WTC11 (cell line): ENCODE data around the gene ADCYAP1. TPM values are rescaled to one million over a fixed set of nuclear protein-coding genes. Genes with fewer than 3 reads are reported as not detected.

Experiments used
- ATAC-seq: fragments of 200-7000 bp; cut with Tn5 transposase; 2 replicates; pipeline ENCODE4 v1.10.0; 2021; ENCODE audit warnings: mild to moderate bottlenecking, moderate library complexity
- CTCF ChIA-PET: fragments of 300-600 bp; sonication (Branson Sonifier 250); formaldehyde crosslinking; loops from one replicate; lab custom pipeline; 2021; ENCODE audit warnings: antibody characterized with exemption; lab: Charles Lee
- POLR2A ChIA-PET: fragments of 350-600 bp; sonication (Branson Sonifier 250); formaldehyde crosslinking; loops from one replicate; lab custom pipeline; 2021; ENCODE audit warnings: antibody characterized with exemption; lab: Charles Lee
- DNase-seq: peaks from one replicate; pipeline ENCODE4 v3.0.0; 2021; ENCODE audit warnings: low spot score
- H3K27ac Mint-ChIP-seq: 2 replicates; pipeline ENCODE4 v1.8.0; 2021; ENCODE audit warnings: mixed read lengths
- H3K27me3 Mint-ChIP-seq: 2 replicates; pipeline ENCODE4 v1.8.0; 2021; ENCODE audit warnings: low read depth, mild to moderate bottlenecking, moderate library complexity, mixed read lengths
- H3K36me3 Mint-ChIP-seq: 2 replicates; pipeline ENCODE4 v1.8.0; 2021; ENCODE audit warnings: mixed read lengths
- H3K4me1 Mint-ChIP-seq: 2 replicates; pipeline ENCODE4 v1.8.0; 2022; ENCODE audit warnings: mixed read lengths
- H3K4me3 Mint-ChIP-seq: 2 replicates; pipeline ENCODE4 v1.8.0; 2021; ENCODE audit warnings: mild to moderate bottlenecking, moderate library complexity, mixed read lengths
- H3K9me3 Mint-ChIP-seq: 2 replicates; pipeline ENCODE4 v1.8.0; 2021; ENCODE audit warnings: mixed read lengths
- CDX4 ChIP-seq: fragments of 250-450 bp; sonication (Bioruptor Pico); IDR thresholded peaks from 2 replicates; pipeline ENCODE4 v1.9.0; 2021; ENCODE audit warnings: moderate library complexity, mild to moderate bottlenecking, inconsistent platforms, borderline replicate concordance
- CREB1 ChIP-seq: sonication (generic); formaldehyde crosslinking; IDR thresholded peaks from 2 replicates; pipeline ENCODE4 v1.8.0; 2023; ENCODE audit warnings: mild to moderate bottlenecking, missing genetic modification reagents
- FOXJ3 ChIP-seq: sonication (generic); formaldehyde crosslinking; IDR thresholded peaks from 2 replicates; pipeline ENCODE4 v1.9.0; 2021; ENCODE audit warnings: missing genetic modification reagents, mild to moderate bottlenecking, borderline replicate concordance
- FOXK1 ChIP-seq: sonication (generic); formaldehyde crosslinking; IDR thresholded peaks from 2 replicates; pipeline ENCODE4 v1.8.0; 2022; ENCODE audit warnings: mild to moderate bottlenecking, moderate library complexity, missing genetic modification reagents
- HMGXB4 ChIP-seq: sonication (generic); formaldehyde crosslinking; IDR thresholded peaks from 2 replicates; pipeline ENCODE4 v1.8.1; 2023; ENCODE audit warnings: mild to moderate bottlenecking, moderate library complexity, missing genetic modification reagents
- IRF1 ChIP-seq: sonication (generic); formaldehyde crosslinking; IDR thresholded peaks from 2 replicates; pipeline ENCODE4 v1.8.0; 2023; ENCODE audit warnings: missing genetic modification reagents
- KAT7 ChIP-seq: sonication (generic); formaldehyde crosslinking; IDR thresholded peaks from 2 replicates; pipeline ENCODE4 v1.8.1; 2023; ENCODE audit warnings: missing genetic modification reagents, mild to moderate bottlenecking, borderline replicate concordance
- PRDM15 ChIP-seq: sonication (generic); formaldehyde crosslinking; IDR thresholded peaks from 2 replicates; pipeline ENCODE4 v1.8.0; 2022; ENCODE audit warnings: missing genetic modification reagents
- PRRX2 ChIP-seq: fragments of 250-450 bp; sonication (Bioruptor Pico); IDR thresholded peaks from 2 replicates; pipeline ENCODE4 v1.8.0; 2021; ENCODE audit warnings: mild to moderate bottlenecking
- TCF7 ChIP-seq: sonication (generic); formaldehyde crosslinking; IDR thresholded peaks from 2 replicates; pipeline ENCODE4 v1.8.0; 2022; ENCODE audit warnings: mild to moderate bottlenecking, low read depth, missing genetic modification reagents, moderate library complexity
- USF2 ChIP-seq: sonication (generic); formaldehyde crosslinking; IDR thresholded peaks from 2 replicates; pipeline ENCODE4 v1.8.1; 2023; ENCODE audit warnings: mild to moderate bottlenecking, missing genetic modification reagents, moderate library complexity
- ZNF138 ChIP-seq: sonication (generic); formaldehyde crosslinking; conservative IDR thresholded peaks from 2 replicates; pipeline ENCODE4 v1.8.1; 2022; ENCODE audit warnings: mild to moderate bottlenecking, moderate library complexity, missing genetic modification reagents
- ZNF423 ChIP-seq: fragments of 250-450 bp; sonication (Bioruptor Pico); IDR thresholded peaks from 2 replicates; pipeline ENCODE4 v2.1.2; 2022; ENCODE audit warnings: mild to moderate bottlenecking, moderate library complexity
- total RNA-seq: library from RNA; stranded (reverse); gene quantifications from 3 replicates; pipeline ENCODE4 v1.2.3, GENCODE V29; 2021
- TF ChIP-seq, protein P1 (sequence below): fragments of 250-450 bp; sonication (Bioruptor Pico); IDR thresholded peaks from 2 replicates; pipeline ENCODE4 v2.1.2; 2022; ENCODE audit warnings: mild to moderate bottlenecking, moderate library complexity
- TF ChIP-seq, protein P2 (sequence below): sonication (generic); formaldehyde crosslinking; IDR thresholded peaks from 2 replicates; pipeline ENCODE4 v1.8.1; 2022; ENCODE audit warnings: low read depth, missing genetic modification reagents, borderline replicate concordance

The ADCYAP1 gene
- total RNA-seq, 1 experiment from 2014 or later, result not detected

GRCh38 chr18:907885-908757 is 3.5 kb downstream of the ADCYAP1 start:
- no peak overlapping the region for H3K27ac Mint-ChIP-seq
- ATAC-seq (no peak), DNase-seq (peak; percentile 30)
- CTCF ChIA-PET, result interaction anchor here (1.0 to 2.1 kb wide), 2 partner anchors 54 to 170 kb away, joined by 3 to 7 read pairs; no protein-coding TSS in a partner anchor
- no peaks in the 10 kb centered on the region; the same call in 1 of the 2 replicates for H3K36me3 Mint-ChIP-seq
- H3K4me3 Mint-ChIP-seq, result peak overlapping the region; percentile 73
- POLR2A ChIA-PET, result no interaction called here
- H3K9me3 Mint-ChIP-seq, result no peaks in the 10 kb centered on the region
- H3K4me1 Mint-ChIP-seq, result peaks cover 32% of the 10 kb centered on the region
- peaks cover 100% of the 10 kb centered on the region for H3K27me3 Mint-ChIP-seq
- TF ChIP-seq HMGXB4 (CRISPR knock-in tag), result 0 out of 2 replicates have a peak, but pooled peaks have one; percentile 19
- no peak for TF ChIP-seq PRRX2 (CRISPR knock-in tag)
- TF ChIP-seq, all 79 proteins: peak for 1

- H3K36me3 Mint-ChIP-seq, result no peaks in the 10 kb centered on the region
- TF ChIP-seq TCF7 (no peak), ZNF423 (CRISPR knock-in tag) (no peak), FOXJ3 (CRISPR knock-in tag) (no peak), CREB1 (no peak), PRDM15 (CRISPR knock-in tag) (peak; percentile 46; the same call in 1 of the 2 replicates)
- TF ChIP-seq, protein P1, sequence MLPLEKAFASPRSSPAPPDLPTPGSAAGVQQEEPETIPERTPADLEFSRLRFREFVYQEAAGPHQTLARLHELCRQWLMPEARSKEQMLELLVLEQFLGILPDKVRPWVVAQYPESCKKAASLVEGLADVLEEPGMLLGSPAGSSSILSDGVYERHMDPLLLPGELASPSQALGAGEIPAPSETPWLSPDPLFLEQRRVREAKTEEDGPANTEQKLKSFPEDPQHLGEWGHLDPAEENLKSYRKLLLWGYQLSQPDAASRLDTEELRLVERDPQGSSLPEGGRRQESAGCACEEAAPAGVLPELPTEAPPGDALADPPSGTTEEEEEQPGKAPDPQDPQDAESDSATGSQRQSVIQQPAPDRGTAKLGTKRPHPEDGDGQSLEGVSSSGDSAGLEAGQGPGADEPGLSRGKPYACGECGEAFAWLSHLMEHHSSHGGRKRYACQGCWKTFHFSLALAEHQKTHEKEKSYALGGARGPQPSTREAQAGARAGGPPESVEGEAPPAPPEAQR, result no peak
- peaks cover 100% of the 10 kb centered on the region for H3K27me3 Mint-ChIP-seq
- no peak for ATAC-seq
- ChIA-PET CTCF (interaction anchor here (1.0 to 2.1 kb wide), 2 partner anchors 53 to 169 kb away, joined by 3 to 7 read pairs; no protein-coding TSS in a partner anchor), POLR2A (no interaction called here)
- H3K9me3 Mint-ChIP-seq, result no peaks in the 10 kb centered on the region
- peak; percentile 19 for DNase-seq
- no peak overlapping the region for H3K27ac Mint-ChIP-seq
- peaks cover 26% of the 10 kb centered on the region for H3K4me1 Mint-ChIP-seq
- peak overlapping the region; percentile 73 for H3K4me3 Mint-ChIP-seq
These were observed 4.4 kb downstream of the ADCYAP1 start for GRCh38 chr18:908758-909724.

- DNase-seq, result no peak
- Mint-ChIP-seq H3K36me3 (no peaks in the 10 kb centered on the region), H3K27me3 (peaks cover 99% of the 10 kb centered on the region), H3K4me1 (peaks cover 17% of the 10 kb centered on the region), H3K27ac (no peak overlapping the region), H3K4me3 (no peak overlapping the region), H3K9me3 (no peaks in the 10 kb centered on the region)
- ChIA-PET CTCF (interaction anchor here (0.7 to 1.7 kb wide), 2 partner anchors 51 to 152 kb away, joined by 3 to 7 read pairs; no protein-coding TSS in a partner anchor), POLR2A (no interaction called here)
- no peak for ATAC-seq
- no peak for TF ChIP-seq CDX4 (CRISPR knock-in tag)
- TF ChIP-seq FOXK1 (CRISPR knock-in tag), result no peak
- TF ChIP-seq IRF1 (CRISPR knock-in tag), result no peak
- TF ChIP-seq KAT7, result no peak
- TF ChIP-seq USF2 (CRISPR knock-in tag), result no peak
- TF ChIP-seq, protein P2, sequence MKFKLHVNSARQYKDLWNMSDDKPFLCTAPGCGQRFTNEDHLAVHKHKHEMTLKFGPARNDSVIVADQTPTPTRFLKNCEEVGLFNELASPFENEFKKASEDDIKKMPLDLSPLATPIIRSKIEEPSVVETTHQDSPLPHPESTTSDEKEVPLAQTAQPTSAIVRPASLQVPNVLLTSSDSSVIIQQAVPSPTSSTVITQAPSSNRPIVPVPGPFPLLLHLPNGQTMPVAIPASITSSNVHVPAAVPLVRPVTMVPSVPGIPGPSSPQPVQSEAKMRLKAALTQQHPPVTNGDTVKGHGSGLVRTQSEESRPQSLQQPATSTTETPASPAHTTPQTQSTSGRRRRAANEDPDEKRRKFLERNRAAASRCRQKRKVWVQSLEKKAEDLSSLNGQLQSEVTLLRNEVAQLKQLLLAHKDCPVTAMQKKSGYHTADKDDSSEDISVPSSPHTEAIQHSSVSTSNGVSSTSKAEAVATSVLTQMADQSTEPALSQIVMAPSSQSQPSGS, result no peak
- TF ChIP-seq ZNF138 (CRISPR knock-in tag), result no peak
These were observed 5.6 kb downstream of the ADCYAP1 start for GRCh38 chr18:910247-910646.
